Neural crest cell (in vitro differentiated cells): ENCODE results near the gene OR4D1. TPM values are rescaled to one million over a fixed set of nuclear protein-coding genes. Genes with fewer than 3 reads are reported as not detected.
"Not testable (repeated sequence)": the region's sequence is repeated elsewhere in the genome, so short reads cannot be mapped to it uniquely, and the experiment has no call there.

Source experiments
- DNase-seq: peaks from one replicate; pipeline ENCODE4 v3.0.0; 2021; ENCODE audit warnings: low read depth, mixed read lengths, low spot score
- H3K27ac Mint-ChIP-seq: one replicate; pipeline ENCODE4 v1.8.0; 2021; ENCODE audit warnings: mild to moderate bottlenecking, mixed read lengths; ENCODE audit not compliant: unreplicated experiment
- H3K27me3 Mint-ChIP-seq: 2 replicates; pipeline ENCODE4 v1.8.0; 2021; ENCODE audit warnings: low read depth, mild to moderate bottlenecking, mixed read lengths
- H3K36me3 Mint-ChIP-seq: 2 replicates; pipeline ENCODE4 v1.8.0; 2021; ENCODE audit warnings: low read depth, mild to moderate bottlenecking, mixed read lengths
- H3K4me1 Mint-ChIP-seq: 2 replicates; pipeline ENCODE4 v1.8.0; 2021; ENCODE audit warnings: mixed read lengths
- H3K4me3 Mint-ChIP-seq: one replicate; pipeline ENCODE4 v1.8.0; 2021; ENCODE audit warnings: mild to moderate bottlenecking, mixed read lengths
- H3K9me3 Mint-ChIP-seq: 2 replicates; pipeline ENCODE4 v1.8.0; 2021; ENCODE audit warnings: mixed read lengths
- CTCF ChIP-seq: fragments of 200-600 bp; sonication (generic); conservative IDR thresholded peaks from 2 replicates; pipeline ENCODE4 v1.5.0; 2021; ENCODE audit warnings: antibody characterized with exemption, mild to moderate bottlenecking
- total RNA-seq: library from RNA; stranded (reverse); gene quantifications from 2 replicates; pipeline ENCODE4 v1.2.1, GENCODE V29; 2021

Gene OR4D1
- total RNA-seq, 1 donor from 2014 or later, result 0.12 TPM

GRCh38 chr17:58141505-58141904 is 6.7 kb upstream of the OR4D1 start:
- Mint-ChIP-seq H3K36me3 (peaks cover 11% of the 10 kb centered on the region), H3K4me1 (no peaks in the 10 kb centered on the region), H3K27me3 (peaks cover 68% of the 10 kb centered on the region), H3K4me3 (no peak overlapping the region), H3K9me3 (peaks cover 11% of the 10 kb centered on the region), H3K27ac (no peak overlapping the region)
- no peak for TF ChIP-seq CTCF
- no peak for DNase-seq

GRCh38 chr17:58143335-58143734 is 4.8 kb upstream of the OR4D1 start:
- DNase-seq, H3K27ac Mint-ChIP-seq, H3K4me3 Mint-ChIP-seq, H3K4me1 Mint-ChIP-seq: not testable (repeated sequence)
- Mint-ChIP-seq H3K27me3 (peaks cover 68% of the 10 kb centered on the region), H3K9me3 (peaks cover 11% of the 10 kb centered on the region), H3K36me3 (peaks cover 11% of the 10 kb centered on the region)

GRCh38 chr17:58144801-58145200 is 3.4 kb upstream of the OR4D1 start:
- H3K4me3 Mint-ChIP-seq, result no peak overlapping the region
- DNase-seq, result no peak
- peaks cover 68% of the 10 kb centered on the region for H3K27me3 Mint-ChIP-seq
- no peak for TF ChIP-seq CTCF
- H3K4me1 Mint-ChIP-seq, result no peaks in the 10 kb centered on the region
- H3K9me3 Mint-ChIP-seq, result peaks cover 11% of the 10 kb centered on the region
- peaks cover 11% of the 10 kb centered on the region for H3K36me3 Mint-ChIP-seq
- no peak overlapping the region for H3K27ac Mint-ChIP-seq

- no peak for TF ChIP-seq CTCF
- no peak overlapping the region for H3K4me3 Mint-ChIP-seq
- DNase-seq, result no peak
- H3K27ac Mint-ChIP-seq, result no peak overlapping the region
- peaks cover 11% of the 10 kb centered on the region for H3K9me3 Mint-ChIP-seq
- H3K4me1 Mint-ChIP-seq, result no peaks in the 10 kb centered on the region
- peaks cover 89% of the 10 kb centered on the region for H3K27me3 Mint-ChIP-seq
- peaks cover 11% of the 10 kb centered on the region for H3K36me3 Mint-ChIP-seq
These were observed 425 bp downstream of the OR4D1 start for GRCh38 chr17:58148609-58149008.

GRCh38 chr17:58150394-58150793 is 2.2 kb downstream of the OR4D1 start:
- no peak for TF ChIP-seq CTCF
- peaks cover 4% of the 10 kb centered on the region for H3K9me3 Mint-ChIP-seq
- H3K36me3 Mint-ChIP-seq, result peaks cover 3% of the 10 kb centered on the region
- no peaks in the 10 kb centered on the region for H3K4me1 Mint-ChIP-seq
- peaks cover 94% of the 10 kb centered on the region for H3K27me3 Mint-ChIP-seq
- no peak overlapping the region for H3K4me3 Mint-ChIP-seq
- DNase-seq, result no peak
- H3K27ac Mint-ChIP-seq, result no peak overlapping the region

- Mint-ChIP-seq H3K27ac (no peak overlapping the region), H3K4me3 (no peak overlapping the region), H3K9me3 (peaks cover 6% of the 10 kb centered on the region), H3K36me3 (no peaks in the 10 kb centered on the region), H3K4me1 (peaks cover 10% of the 10 kb centered on the region), H3K27me3 (peaks cover 94% of the 10 kb centered on the region)
- no peak for TF ChIP-seq CTCF
- DNase-seq, result no peak
These were observed 4.9 kb downstream of the OR4D1 start for GRCh38 chr17:58153046-58153445.
